Myocyte (in vitro differentiated cells): ENCODE data around the gene PAPPA. TPM values are rescaled to one million over a fixed set of nuclear protein-coding genes. Genes with fewer than 3 reads are reported as not detected.

ENCODE experiments used
- DNase-seq: peaks from one replicate; pipeline ENCODE4 v3.0.0-alpha.2; 2012; ENCODE audit warnings: low read depth
- total RNA-seq: library from RNA; depleted of rRNA; stranded (reverse); fragments of >200 nt; gene quantifications from 2 replicates; pipeline ENCODE4 v1.2.3, GENCODE V29; 2014

PAPPA gene
- total RNA-seq, 1 donor from 2014 or later, result 4.5 TPM

GRCh38 chr9:116213693-116214047 is 60.1 kb downstream of the PAPPA start:
- DNase-seq, result no peak

- no peak for DNase-seq
Measured at GRCh38 chr9:116218399-116218798, 64.8 kb downstream of the PAPPA start.

- DNase-seq, result no peak
Measured at GRCh38 chr9:116219686-116220085, 66.1 kb downstream of the PAPPA start.

GRCh38 chr9:116223926-116224325 is 70.3 kb downstream of the PAPPA start:
- peak; percentile 15 for DNase-seq

- DNase-seq, result no peak
Measured at GRCh38 chr9:116230051-116230632, 76.6 kb downstream of the PAPPA start.

GRCh38 chr9:116232424-116233159 is 79.0 kb downstream of the PAPPA start:
- no peak for DNase-seq

- no peak for DNase-seq
Measured at GRCh38 chr9:116233160-116233530, 79.6 kb downstream of the PAPPA start.

GRCh38 chr9:116234081-116234480 is 80.5 kb downstream of the PAPPA start:
- peak; percentile 62 for DNase-seq

- no peak for DNase-seq
Measured at GRCh38 chr9:116236979-116237378, 83.4 kb downstream of the PAPPA start.

GRCh38 chr9:116237456-116237855 is 83.9 kb downstream of the PAPPA start:
- no peak for DNase-seq

GRCh38 chr9:116238225-116238624 is 84.6 kb downstream of the PAPPA start:
- no peak for DNase-seq

GRCh38 chr9:116238776-116239340 is 85.3 kb downstream of the PAPPA start:
- no peak for DNase-seq

- no peak for DNase-seq
Measured at GRCh38 chr9:116243708-116244107, 90.1 kb downstream of the PAPPA start.

- DNase-seq, result no peak
Measured at GRCh38 chr9:116247284-116247683, 93.7 kb downstream of the PAPPA start.

- DNase-seq, result no peak
Measured at GRCh38 chr9:116247791-116248374, 94.3 kb downstream of the PAPPA start.

- no peak for DNase-seq
Measured at GRCh38 chr9:116250891-116251290, 97.3 kb downstream of the PAPPA start.

GRCh38 chr9:116251366-116251765 is 97.8 kb downstream of the PAPPA start:
- no peak for DNase-seq

GRCh38 chr9:116260531-116260930 is 106.9 kb downstream of the PAPPA start:
- no peak for DNase-seq

- no peak for DNase-seq
Measured at GRCh38 chr9:116262448-116262847, 108.9 kb downstream of the PAPPA start.

- peak; percentile 87 for DNase-seq
Measured at GRCh38 chr9:116264361-116264760, 110.8 kb downstream of the PAPPA start.

- no peak for DNase-seq
Measured at GRCh38 chr9:116267021-116267420, 113.4 kb downstream of the PAPPA start.

- peak; percentile 26 for DNase-seq
Measured at GRCh38 chr9:116269250-116269649, 115.7 kb downstream of the PAPPA start.

GRCh38 chr9:116270546-116270945 is 117.0 kb downstream of the PAPPA start:
- no peak for DNase-seq
